Measurements from ENCODE around the gene WDR7.
"Not testable (repeated sequence)": the region's sequence is repeated elsewhere in the genome, so short reads cannot be mapped to it uniquely, and the experiment has no call there.

Gene WDR7
- total RNA-seq = 55.3 to 132 (median 80.5) reads per million in 3 experiments

- DNase-seq = peak; percentile 96
Observed at GRCh38 chr18:56650944-56651770, at the start of gene WDR7. WDR7 (plus strand) TSS chr18:56651359; CDS start chr18:56672516, 21,157 bp downstream.

GRCh38 chr18:56606618-56607017, 44.5 kb upstream of the WDR7 start:
- DNase-seq = no peak

DNA sequence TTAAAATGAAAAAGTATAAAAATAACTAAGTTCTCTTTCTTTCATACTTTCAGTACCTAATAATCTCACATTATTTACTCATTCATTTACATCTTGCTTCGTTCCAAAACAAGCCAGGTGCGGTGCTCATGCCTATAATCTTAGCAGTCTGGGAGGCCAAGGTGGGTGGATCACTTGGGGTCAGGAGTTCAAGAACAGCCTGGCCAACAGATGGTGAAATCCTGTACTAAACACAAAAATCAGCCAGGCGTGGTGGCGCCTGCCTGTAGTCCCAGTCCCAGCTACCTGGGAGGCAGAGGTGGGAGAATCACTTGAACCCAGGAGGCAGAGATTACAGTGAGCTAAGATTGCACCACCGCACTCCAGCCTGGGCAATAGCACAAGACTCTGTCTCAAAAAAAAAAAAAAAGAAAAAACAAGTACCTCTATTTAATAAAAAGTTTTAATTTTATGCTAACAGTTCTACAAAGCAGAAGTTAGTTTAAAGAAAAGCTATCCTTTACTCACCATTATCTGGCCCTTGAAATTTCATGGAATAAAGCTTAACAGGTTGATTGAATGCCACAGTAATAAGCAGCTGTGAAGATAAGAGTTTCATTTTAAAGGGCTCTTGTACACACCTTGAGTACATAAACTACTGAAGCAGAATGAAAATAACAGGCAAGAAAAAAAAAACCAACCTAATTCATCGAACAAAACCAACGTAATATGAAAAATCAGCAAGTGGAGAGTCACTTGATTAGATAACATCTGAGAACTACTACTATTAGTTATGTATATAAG, 35.2 kb upstream of the WDR7 start:
- no peak for DNase-seq

GRCh38 chr18:56627991-56628390, 23.2 kb upstream of the WDR7 start:
- DNase-seq = no peak

GRCh38 chr18:56632070-56633022, 18.8 kb upstream of the WDR7 start:
- DNase-seq = no peak

DNA sequence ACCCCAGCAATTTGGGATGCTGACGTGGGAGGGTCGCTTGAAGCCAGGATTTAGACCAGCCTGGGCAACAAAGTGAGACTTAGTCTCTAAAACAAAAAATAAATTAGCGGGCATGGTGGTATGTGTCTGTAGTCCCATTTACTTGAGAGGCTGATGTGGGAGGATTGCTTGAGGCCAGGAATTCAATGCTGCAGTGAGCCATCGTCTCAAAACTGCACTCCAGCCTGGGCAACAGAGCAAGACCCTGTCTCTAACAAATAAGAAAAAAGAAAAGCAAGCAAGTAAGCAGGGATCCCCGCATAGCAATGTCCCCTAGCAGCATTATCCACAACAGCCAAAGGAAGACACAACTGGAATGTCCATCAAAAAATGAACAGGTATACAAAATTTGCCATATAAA, 16.2 kb upstream of the WDR7 start:
- no peak for DNase-seq

- no peak for DNase-seq
Observed at GRCh38 chr18:56637176-56637575, 14.0 kb upstream of the WDR7 start.

DNA sequence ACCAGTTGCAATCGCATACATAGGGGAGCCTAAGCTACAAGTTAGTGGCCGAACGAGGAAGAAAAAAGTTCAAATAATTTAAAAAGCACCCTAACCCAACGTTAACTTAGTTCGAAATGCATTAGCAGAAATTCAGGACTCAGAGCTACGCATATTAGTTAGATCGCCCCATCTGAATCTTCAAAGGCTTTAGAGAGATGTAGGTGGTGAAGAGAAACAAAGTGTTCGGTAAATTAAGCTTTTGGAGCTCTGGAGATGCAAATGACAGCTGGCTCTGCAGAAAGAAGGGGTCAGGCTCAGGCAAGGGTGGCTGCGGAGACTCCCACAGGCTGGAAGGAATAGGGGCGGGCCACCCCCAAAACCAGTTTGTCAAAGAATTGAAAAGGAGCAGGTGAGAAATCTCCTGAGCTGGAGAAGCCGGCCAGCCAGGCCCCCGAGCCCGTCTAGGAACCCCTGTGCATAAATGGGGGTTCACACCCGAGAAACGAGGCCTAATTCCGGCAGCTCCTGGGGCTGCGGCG, 13.4 kb upstream of the WDR7 start:
- DNase-seq = no peak

DNA sequence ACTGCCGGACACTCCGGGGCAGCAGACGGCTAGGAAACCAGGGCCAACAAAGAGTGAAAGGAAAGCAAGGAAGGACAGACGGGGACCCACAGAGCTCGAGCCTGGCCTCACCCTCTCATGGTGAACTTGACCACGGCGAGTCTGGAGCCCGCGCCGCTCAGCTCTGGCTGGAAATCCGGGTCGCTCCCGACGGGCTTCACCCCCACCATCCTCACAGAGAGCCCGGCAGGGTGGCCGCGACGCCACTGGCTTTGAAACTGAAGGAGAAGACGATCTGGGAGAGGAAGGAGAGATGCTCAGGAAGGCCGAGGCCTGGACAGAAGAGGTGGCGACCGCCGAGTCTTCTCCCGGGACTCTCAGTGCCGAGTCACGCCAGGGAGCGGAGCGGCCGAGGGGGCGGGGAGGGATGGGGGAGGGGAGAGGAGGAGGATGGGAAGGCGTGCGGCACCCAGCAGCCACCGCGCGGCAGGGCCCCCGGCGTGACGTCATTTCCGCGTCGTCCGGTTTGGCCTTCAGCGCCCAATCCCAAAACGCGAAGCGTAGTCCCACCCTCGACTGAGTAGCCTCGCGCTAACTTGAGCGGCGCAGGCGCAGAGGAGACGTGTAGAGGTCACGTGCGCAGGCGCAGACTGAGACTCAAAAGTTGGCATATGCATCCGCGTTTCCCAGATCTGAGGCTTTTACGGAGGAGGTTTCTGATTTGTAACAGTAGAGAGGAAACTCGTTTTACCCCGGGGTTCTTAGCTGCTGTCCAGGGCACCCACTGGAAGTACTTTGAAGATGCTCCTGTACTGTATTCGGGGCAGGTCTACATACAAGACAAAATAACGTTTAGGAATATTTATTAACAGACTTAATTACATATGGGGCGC, 12.7 kb upstream of the WDR7 start, which contains the start of gene TXNL1:
TXNL1 (minus strand) TSS at position 361 of the 872 bp plus-strand sequence; CDS start at position 209, 152 bp downstream.
- peak; percentile 98 for DNase-seq

GRCh38 chr18:56639104-56639381, 12.1 kb upstream of the WDR7 start:
- DNase-seq = no peak

DNA sequence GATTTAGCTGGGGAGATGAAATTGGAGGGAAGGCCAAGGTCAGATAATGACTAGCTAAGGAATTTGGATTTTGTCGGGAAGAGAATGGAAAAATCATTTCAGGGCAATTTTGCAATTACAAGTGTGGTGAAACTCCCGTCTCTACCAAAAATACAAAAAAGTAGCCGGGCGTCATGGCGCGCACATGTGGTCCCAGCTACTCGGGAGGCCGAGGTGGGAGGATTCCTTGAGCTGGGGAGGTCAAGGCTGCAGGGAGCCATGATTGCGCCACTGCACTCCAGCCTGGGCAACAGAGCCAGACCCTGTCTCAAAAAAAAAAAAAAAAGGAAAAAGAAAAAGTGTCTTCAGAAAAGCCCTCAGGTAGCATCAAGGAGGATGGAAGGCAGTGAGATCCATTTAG, 11.6 kb upstream of the WDR7 start:
- DNase-seq = no peak

DNA sequence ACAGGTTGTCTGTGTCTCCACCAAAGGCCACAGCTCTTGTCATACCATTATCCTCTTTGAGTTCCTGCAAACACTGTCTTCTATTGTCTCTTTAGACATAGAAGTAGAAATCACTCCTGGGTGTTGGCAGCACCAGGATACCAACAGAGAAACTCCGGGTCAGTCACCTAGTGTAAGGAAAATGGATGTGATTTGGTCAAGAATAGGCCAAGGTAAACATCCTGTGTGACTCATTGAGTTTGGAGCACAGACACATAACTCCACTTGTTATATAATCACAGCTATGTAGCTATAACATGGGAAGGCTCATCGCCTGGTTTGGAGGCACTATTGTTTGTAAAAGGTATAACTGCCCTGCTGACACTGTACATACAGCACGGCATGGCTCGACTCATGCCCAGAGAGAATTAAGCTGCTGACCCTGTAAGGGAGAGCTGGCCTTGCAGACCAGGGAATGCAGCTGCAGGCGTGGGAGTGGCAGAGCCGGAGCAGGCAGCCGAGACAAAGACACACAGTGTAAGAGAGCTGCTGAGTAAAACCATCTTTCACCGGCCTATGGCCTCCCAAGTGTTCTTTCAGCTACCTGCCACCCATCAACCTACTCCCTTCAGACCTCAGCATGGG, 9.3 kb upstream of the WDR7 start:
- DNase-seq = no peak

DNA sequence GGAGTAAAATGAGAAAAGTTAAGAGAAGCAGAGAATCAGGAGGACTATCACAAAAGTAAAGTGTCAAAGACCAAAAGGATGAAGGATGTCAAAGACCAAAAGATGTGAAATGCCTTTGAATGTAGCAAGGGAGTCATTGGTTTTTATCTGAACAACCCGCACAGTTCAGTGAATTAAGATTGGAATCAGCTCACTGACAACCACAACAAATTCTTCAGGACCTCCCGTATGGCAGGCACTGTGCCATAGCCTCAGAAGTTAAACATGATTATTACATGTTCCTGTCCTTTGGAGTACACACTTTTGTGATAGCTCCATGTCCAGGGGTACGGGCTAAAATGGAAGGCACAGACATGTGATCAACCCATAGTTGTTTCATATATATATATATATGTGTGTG, 7.8 kb upstream of the WDR7 start:
- DNase-seq = no peak

- peak; percentile 30 for DNase-seq
Observed at GRCh38 chr18:56645415-56646016, 5.6 kb upstream of the WDR7 start.

GRCh38 chr18:56647071-56647470, 4.1 kb upstream of the WDR7 start:
- no peak for DNase-seq

DNA sequence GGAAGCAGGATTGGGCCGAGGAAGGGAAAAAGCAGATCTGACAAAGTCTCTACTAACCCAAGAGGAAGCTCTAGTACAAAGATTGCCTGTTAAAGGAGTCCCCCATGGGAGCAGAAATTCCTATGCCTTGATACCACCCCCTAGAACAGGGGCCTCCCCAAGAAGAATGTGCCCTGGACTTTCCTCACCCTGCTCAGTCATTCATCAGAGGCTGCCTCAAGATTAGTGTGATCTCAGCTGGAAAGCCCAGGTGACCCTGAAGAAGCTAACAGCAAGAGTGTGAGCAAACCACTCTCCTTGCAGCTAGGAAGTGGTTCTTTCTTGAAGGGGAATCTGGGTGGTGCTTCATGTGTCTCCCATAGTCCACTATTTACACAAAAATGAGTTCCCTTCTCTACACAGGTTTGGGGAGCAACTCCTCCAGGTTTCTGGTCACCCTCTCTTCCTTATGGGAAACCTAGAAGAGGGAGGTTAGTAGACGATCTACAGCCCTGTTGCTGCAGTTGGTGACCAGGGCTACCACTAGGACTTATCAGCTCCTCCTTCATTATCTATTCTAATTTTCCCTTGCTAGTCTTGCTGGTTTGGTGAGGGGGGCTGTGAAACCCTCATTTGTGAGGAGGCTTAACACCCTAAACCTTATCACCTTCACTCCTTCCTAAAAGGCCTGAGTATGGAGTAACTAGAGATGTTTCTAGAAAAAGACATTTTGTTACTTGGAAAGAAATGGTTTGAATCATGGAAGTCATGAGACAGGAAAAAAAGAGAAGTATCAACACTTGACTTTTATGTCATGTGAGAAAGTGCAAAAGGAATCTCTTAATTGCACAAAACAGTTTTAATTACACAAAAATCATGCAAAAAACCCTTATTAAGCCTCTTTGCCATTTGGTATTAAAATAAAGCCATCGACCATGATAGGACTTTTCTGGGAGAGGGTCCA, 2.9 kb upstream of the WDR7 start:
- DNase-seq = no peak

DNA sequence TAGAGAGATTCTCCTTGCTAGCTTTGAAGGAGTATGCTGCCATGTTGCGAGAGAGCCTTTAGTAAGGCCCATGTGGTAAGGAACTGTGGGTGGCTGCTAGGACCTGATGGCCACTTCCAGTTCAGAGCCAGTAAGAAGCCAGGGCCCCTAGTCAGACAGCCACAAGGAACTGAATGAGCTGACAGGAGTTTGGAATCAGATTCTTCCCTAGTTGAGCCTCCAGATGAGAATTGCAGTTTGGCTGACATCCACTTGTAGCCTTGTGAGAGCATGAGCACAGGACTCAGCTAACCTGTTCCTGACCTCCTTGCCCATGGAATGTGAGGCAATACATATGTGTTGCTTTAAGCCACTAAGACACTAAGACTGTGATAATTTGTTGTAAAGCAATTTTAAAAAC, 1.2 kb upstream of the WDR7 start:
- no peak for DNase-seq

DNA sequence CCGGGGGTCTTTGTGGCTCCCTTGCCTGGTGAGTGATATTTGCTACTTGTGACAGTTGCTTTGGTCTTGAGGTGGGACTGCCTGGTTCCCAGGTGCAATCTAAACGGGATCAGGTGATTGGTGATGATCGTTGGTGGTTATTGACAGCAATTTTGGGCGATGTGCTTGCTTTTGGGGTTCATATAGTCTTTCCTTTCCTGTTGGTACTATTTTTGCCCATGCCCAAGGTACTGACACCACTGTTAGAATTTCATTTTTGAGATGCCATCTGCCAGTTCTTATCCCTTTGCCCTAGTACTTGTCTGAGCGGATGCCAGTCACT, 573 bp downstream of the WDR7 start:
- no peak for DNase-seq

DNA sequence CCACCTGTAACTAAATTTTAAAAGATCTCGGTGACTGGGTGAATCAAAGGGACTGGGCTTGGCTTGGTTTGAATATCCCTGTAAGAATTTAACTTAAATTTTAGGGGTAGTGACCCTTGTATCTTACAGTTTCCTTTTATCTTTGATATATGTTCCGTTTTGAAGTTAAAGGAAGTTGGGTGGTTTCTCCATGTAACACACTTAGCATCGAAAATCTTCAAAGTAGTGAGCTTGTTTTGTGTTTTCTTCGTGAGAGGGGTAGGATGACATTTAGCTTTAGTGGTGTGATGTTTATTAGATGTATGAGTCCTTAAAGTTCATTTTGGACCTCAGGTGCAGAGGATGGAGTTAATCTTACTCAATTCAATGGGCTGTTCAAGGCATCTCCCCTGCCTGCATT, 1.6 kb downstream of the WDR7 start:
- DNase-seq = peak; percentile 13

- DNase-seq = not testable (repeated sequence)
Observed at GRCh38 chr18:56654280-56654679, 3.1 kb downstream of the WDR7 start.

Measured in central memory CD4-positive, alpha-beta T cell (primary cell).